HCT116 (cell line): ENCODE data around the gene NOA1. TPM values are rescaled to one million over a fixed set of nuclear protein-coding genes. Genes with fewer than 3 reads are reported as not detected.
"Not testable (repeated sequence)": the region's sequence is repeated elsewhere in the genome, so short reads cannot be mapped to it uniquely, and the experiment has no call there.

ENCODE experiments used
- ATAC-seq: fragments of 200-7000 bp; cut with Tn5 transposase; 2 replicates; pipeline ENCODE4 v1.9.1; 2020; ENCODE audit warnings: mild to moderate bottlenecking, moderate library complexity
- BruUV-seq: library from RNA; stranded (reverse); fragments of 400-500 nt; replicated peaks from 2 replicates; lab custom pipeline; 2021; lab: Mats Ljungman, UMichigan
- CTCF ChIA-PET: fragments of 300-600 bp; sonication (Branson Sonifier 250); formaldehyde crosslinking; loops from one replicate; lab custom pipeline; 2021; ENCODE audit warnings: antibody characterized with exemption; lab: Charles Lee
- POLR2A ChIA-PET: fragments of 300-600, 350-600 bp; sonication (Branson Sonifier 250); formaldehyde crosslinking; loops from one replicate; lab custom pipeline; 2021; ENCODE audit warnings: antibody characterized with exemption; lab: Charles Lee
- RAD21 ChIA-PET, 2 experiments: fragments of 300-600 bp; sonication (Branson Sonifier 250); formaldehyde crosslinking; loops; one replicate each; lab custom pipeline; 2023; ENCODE audit warnings: low total read pairs in 2 of 2; ENCODE audit not compliant: uncharacterized antibody in 2 of 2, unreplicated experiment in 2 of 2, low non-redundant PET in 1 of 2; lab: Charles Lee
- DNase-seq: peaks from one replicate; pipeline ENCODE4 v3.0.0-alpha.2; 2010; ENCODE audit warnings: low read depth, low spot score
- H2AFZ ChIP-seq: fragments of 200-600 bp; shearing (Covaris generic), sonication (generic); 2 replicates; pipeline ENCODE4 v1.6.1; 2017; ENCODE audit warnings: low read depth, mixed run types, mixed read lengths, antibody characterized with exemption, low read length; ENCODE audit not compliant: poor library complexity, severe bottlenecking
- H3K27ac ChIP-seq: 2 replicates; pipeline ENCODE4 v1.5.1; 2012; ENCODE audit warnings: low read depth, low read length
- H3K27me3 ChIP-seq: fragments of 200-600 bp; sonication (generic); 2 replicates; pipeline ENCODE4 v1.6.1; 2016; ENCODE audit warnings: mixed run types, low read length, mixed read lengths; ENCODE audit not compliant: insufficient read depth
- H3K36me3 ChIP-seq, 2 experiments: fragments of 200-500 bp in 1 of 2; fragments of 200-600 bp in 1 of 2; sonication (Bioruptor generic) in 1 of 2; sonication (generic) in 1 of 2; 2 replicates each; pipeline versions ENCODE4 v1.5.1 to v1.6.1; 2014 to 2016; ENCODE audit warnings: low read length in 2 of 2, inconsistent platforms in 1 of 2, mixed read lengths in 1 of 2, mixed run types in 1 of 2; ENCODE audit not compliant: insufficient read depth in 2 of 2, control insufficient read depth in 1 of 2
- H3K4me1 ChIP-seq, 2 experiments: fragments of 200-600 bp in 1 of 2; sonication (generic) in 1 of 2; 2 replicates each; pipeline versions ENCODE4 v1.5.1 to v1.6.1; 2012 to 2017; ENCODE audit warnings: low read length in 2 of 2, inconsistent platforms in 1 of 2, mild to moderate bottlenecking in 1 of 2, mixed read lengths in 1 of 2, mixed run types in 1 of 2, moderate library complexity in 1 of 2; ENCODE audit not compliant: insufficient read depth in 2 of 2, control insufficient read depth in 1 of 2
- H3K4me2 ChIP-seq: fragments of 200-600 bp; sonication (generic); 2 replicates; pipeline ENCODE4 v1.6.1; 2017; ENCODE audit warnings: mixed run types, low read length, mixed read lengths
- H3K4me3 ChIP-seq, 2 experiments: fragments of 200-600 bp in 1 of 2; sonication (generic) in 1 of 2; replicated peaks in 1 of 2; 2 replicates each; pipeline ENCODE4 v1.5.1; 2011 to 2016; ENCODE audit warnings: low read length in 2 of 2, control low read depth in 1 of 2, low read depth in 1 of 2, mild to moderate bottlenecking in 1 of 2, mixed read lengths in 1 of 2, mixed run types in 1 of 2
- H3K79me2 ChIP-seq: fragments of 200-600 bp; sonication (generic); 2 replicates; pipeline ENCODE4 v1.6.1; 2017; ENCODE audit warnings: mild to moderate bottlenecking, mixed run types, low read length, moderate library complexity, mixed read lengths; ENCODE audit not compliant: insufficient read depth
- H3K9ac ChIP-seq: fragments of 200-600 bp; sonication (generic); 2 replicates; pipeline ENCODE4 v1.6.1; 2016; ENCODE audit warnings: low read length, mixed read lengths
- H3K9me2 ChIP-seq: fragments of 200-600 bp; sonication (generic), shearing (Covaris generic); 2 replicates; pipeline ENCODE4 v1.6.1; 2017; ENCODE audit warnings: mixed run types, mild to moderate bottlenecking, moderate library complexity; ENCODE audit not compliant: insufficient read depth
- H3K9me3 ChIP-seq, 2 experiments: fragments of 200-500 bp in 1 of 2; fragments of 200-600 bp in 1 of 2; sonication (Bioruptor generic) in 1 of 2; sonication (generic) in 1 of 2; 2 replicates each; pipeline ENCODE4 v1.6.1; 2014 to 2017; ENCODE audit warnings: low read length in 2 of 2, mixed read lengths in 2 of 2, inconsistent platforms in 1 of 2, low read depth in 1 of 2, mild to moderate bottlenecking in 1 of 2, mixed run types in 1 of 2, moderate library complexity in 1 of 2; ENCODE audit not compliant: control insufficient read depth in 1 of 2, insufficient read depth in 1 of 2
- H4K20me1 ChIP-seq: fragments of 200-600 bp; sonication (generic), shearing (Covaris generic); 2 replicates; pipeline ENCODE4 v1.6.1; 2017; ENCODE audit warnings: mixed run types, mild to moderate bottlenecking, moderate library complexity; ENCODE audit not compliant: insufficient read depth
- ELF1 ChIP-seq: IDR thresholded peaks from 2 replicates; pipeline ENCODE4 v1.6.1; 2012; ENCODE audit warnings: low read depth, borderline replicate concordance
- FOSL1 ChIP-seq: IDR thresholded peaks from 2 replicates; pipeline ENCODE4 v1.6.1; 2012; ENCODE audit warnings: low read depth
- RAD21 ChIP-seq: IDR thresholded peaks from 2 replicates; pipeline ENCODE4 v1.6.1; 2012; ENCODE audit warnings: low read depth, mild to moderate bottlenecking
- SP1 ChIP-seq: IDR thresholded peaks from 2 replicates; pipeline ENCODE4 v1.6.1; 2012; ENCODE audit warnings: low read depth
- intact Hi-C: fragments of 100-400 bp; cut with micrococcal nuclease; formaldehyde crosslinking; loops from 2 replicates; pipeline ENCODE4 v1.10.0; 2022
- total RNA-seq: library from RNA; stranded (reverse); gene quantifications from one replicate; pipeline ENCODE4 v1.2.1, GENCODE V29; 2021; ENCODE audit not compliant: unreplicated experiment
- TF ChIP-seq, protein P1 (sequence below): IDR thresholded peaks from 2 replicates; pipeline ENCODE4 v1.6.1; 2012

Gene NOA1
- total RNA-seq, 1 experiment from 2014 or later: 38.4 TPM

DNA sequence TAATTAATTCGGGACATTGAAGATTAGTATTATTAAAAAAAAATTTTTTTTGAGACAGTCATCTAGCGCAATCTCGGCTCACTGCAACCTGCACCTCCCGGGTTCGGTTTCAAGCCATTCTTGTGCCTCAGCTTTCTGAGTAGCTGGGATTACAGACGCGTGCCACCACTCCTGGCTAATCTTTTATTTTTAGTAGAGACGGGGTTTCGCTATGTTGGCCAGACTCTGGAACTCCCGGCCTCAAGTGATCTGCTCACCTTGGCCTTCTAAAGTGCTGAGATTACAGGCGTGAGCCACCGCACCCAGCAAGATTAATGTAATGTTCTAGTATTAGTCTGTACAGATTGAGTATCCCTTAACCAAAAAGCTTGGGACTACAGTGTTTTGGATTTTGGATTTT, 37.0 kb downstream of the NOA1 start:
- Histone ChIP-seq H3K9me3 (no peaks in the 10 kb centered on the region), H3K27me3 (no peaks in the 10 kb centered on the region), H3K79me2 (no peaks in the 10 kb centered on the region; the same call in 1 of the 2 replicates), H4K20me1 (no peaks in the 10 kb centered on the region), H3K9ac (no peak overlapping the region), H3K4me1 (peaks cover 10 to 13% of the 10 kb centered on the region in 2 experiments; a peak in 3 of 4 replicates), H3K4me2 (no peak overlapping the region), H2AFZ (no peak overlapping the region), H3K27ac (no peak overlapping the region), H3K9me2 (no peaks in the 10 kb centered on the region), H3K4me3 (no peak overlapping the region), H3K36me3 (peaks cover 0 to 4% of the 10 kb centered on the region in 2 experiments; a peak in 2 of 4 replicates)
- DNase-seq (no peak), ATAC-seq (no peak)
- TF ChIP-seq RAD21 (no peak), ELF1 (no peak), FOSL1 (no peak), SP1 (no peak)
- TF ChIP-seq, protein P1, sequence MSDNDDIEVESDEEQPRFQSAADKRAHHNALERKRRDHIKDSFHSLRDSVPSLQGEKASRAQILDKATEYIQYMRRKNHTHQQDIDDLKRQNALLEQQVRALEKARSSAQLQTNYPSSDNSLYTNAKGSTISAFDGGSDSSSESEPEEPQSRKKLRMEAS: no peak
- ChIA-PET POLR2A (no interaction called here), RAD21 (no interaction called here), CTCF (no interaction called here)
- intact Hi-C loops: no loop called here
- BruUV-seq: no TSS peak

DNA sequence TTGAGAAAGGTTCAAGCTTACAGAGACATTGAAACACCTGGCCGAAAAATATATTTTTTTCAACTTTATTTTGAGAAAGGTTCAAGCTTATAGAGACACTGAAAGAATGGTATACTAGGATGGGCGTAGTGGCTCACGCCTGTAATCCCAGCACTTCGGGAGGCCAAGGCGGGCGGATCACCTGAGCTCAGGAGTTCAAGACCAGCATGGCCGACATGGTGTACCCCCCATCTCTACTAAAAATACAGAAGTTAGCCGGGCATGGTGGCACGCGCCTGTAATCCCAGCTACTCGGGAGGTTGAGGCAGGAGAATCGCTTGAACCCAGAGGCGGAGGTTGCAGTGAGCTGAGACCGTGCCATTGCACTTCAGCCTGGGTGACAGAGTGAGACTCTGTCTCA, 37.6 kb downstream of the NOA1 start:
- ATAC-seq, H3K36me3 ChIP-seq, H3K4me3 ChIP-seq, H3K9ac ChIP-seq, H2AFZ ChIP-seq, H3K27me3 ChIP-seq, H3K27ac ChIP-seq, DNase-seq, H3K9me2 ChIP-seq, RAD21 ChIA-PET, intact Hi-C loops, H4K20me1 ChIP-seq, H3K79me2 ChIP-seq, CTCF ChIA-PET, H3K4me2 ChIP-seq, POLR2A ChIA-PET, H3K9me3 ChIP-seq, BruUV-seq: not testable (repeated sequence)
- H3K4me1 ChIP-seq: peaks cover 10 to 13% of the 10 kb centered on the region in 2 experiments; a peak in 3 of 4 replicates
